PC-3 (cell line): ENCODE results near the gene C5. TPM values are rescaled to one million over a fixed set of nuclear protein-coding genes. Genes with fewer than 3 reads are reported as not detected.
"Not testable (repeated sequence)": the region's sequence is repeated elsewhere in the genome, so short reads cannot be mapped to it uniquely, and the experiment has no call there.

Experiments used
- ATAC-seq: fragments of 200-7000 bp; cut with Tn5 transposase; 2 replicates; pipeline ENCODE4 v1.9.1; 2020; ENCODE audit warnings: mild to moderate bottlenecking, moderate library complexity
- BruUV-seq: library from RNA; stranded (reverse); fragments of 400-500 nt; replicated peaks from 2 replicates; lab custom pipeline; 2021; lab: Mats Ljungman, UMichigan
- CTCF ChIA-PET: fragments of 300-600 bp; sonication (Branson Sonifier 250); formaldehyde crosslinking; loops from one replicate; lab custom pipeline; 2022; ENCODE audit warnings: antibody characterized with exemption; lab: Charles Lee
- POLR2A ChIA-PET: fragments of 300-600 bp; sonication (Branson Sonifier 250); formaldehyde crosslinking; loops from one replicate; lab custom pipeline; 2022; ENCODE audit warnings: antibody characterized with exemption; ENCODE audit not compliant: unreplicated experiment; lab: Charles Lee
- DNase-seq: peaks from one replicate; pipeline ENCODE4 v3.0.0-alpha.2; 2015
- H2AFZ ChIP-seq: fragments of 300-600 bp; sonication (generic); 2 replicates; pipeline ENCODE4 v1.6.0; 2016; ENCODE audit warnings: antibody characterized with exemption, low read length
- H3F3A ChIP-seq: fragments of 300-600 bp; sonication (generic); one replicate; pipeline ENCODE4 v1.6.0; 2017; ENCODE audit warnings: antibody characterized with exemption, low read length, control low read depth, mild to moderate bottlenecking; ENCODE audit not compliant: unreplicated experiment
- H3K27ac ChIP-seq: fragments of 300-600 bp; sonication (generic); 2 replicates; pipeline ENCODE4 v1.5.1; 2016; ENCODE audit warnings: mild to moderate bottlenecking, low read length
- H3K27me3 ChIP-seq: fragments of 300-600 bp; sonication (generic); 2 replicates; pipeline ENCODE4 v1.6.1; 2016; ENCODE audit warnings: low read length, mixed read lengths
- H3K36me3 ChIP-seq: fragments of 300-600 bp; sonication (generic); 2 replicates; pipeline ENCODE4 v1.6.1; 2016; ENCODE audit warnings: low read depth, mixed run types, low read length, mixed read lengths
- H3K4me1 ChIP-seq: fragments of 300-600 bp; sonication (generic); 2 replicates; pipeline ENCODE4 v1.5.1; 2016; ENCODE audit warnings: low read length; ENCODE audit not compliant: insufficient read depth
- H3K4me2 ChIP-seq: fragments of 300-600 bp; sonication (generic); 2 replicates; pipeline ENCODE4 v1.6.0; 2016; ENCODE audit warnings: low read length
- H3K4me3 ChIP-seq: fragments of 300-600 bp; sonication (generic); 2 replicates; pipeline ENCODE4 v1.5.1; 2016; ENCODE audit warnings: mild to moderate bottlenecking, low read length, mixed read lengths
- H3K79me2 ChIP-seq: fragments of 300-600 bp; sonication (generic); 2 replicates; pipeline ENCODE4 v1.6.1; 2017; ENCODE audit warnings: low read length, mixed read lengths
- H3K9ac ChIP-seq: fragments of 300-600 bp; sonication (generic); 2 replicates; pipeline ENCODE4 v1.6.0; 2016; ENCODE audit warnings: mild to moderate bottlenecking, low read length
- H3K9me2 ChIP-seq: fragments of 300-600 bp; sonication (generic); replicated peaks from 2 replicates; pipeline ENCODE4 v1.6.1; 2016; ENCODE audit warnings: mixed run types, low read length, mixed read lengths
- H3K9me3 ChIP-seq: fragments of 300-600 bp; sonication (generic); 2 replicates; pipeline ENCODE4 v1.6.1; 2016; ENCODE audit warnings: low read length, mixed read lengths
- H4K20me1 ChIP-seq: fragments of 300-600 bp; sonication (generic); 2 replicates; pipeline ENCODE4 v1.6.1; 2016; ENCODE audit warnings: low read length, mixed read lengths
- CTCF ChIP-seq: fragments of 300-600 bp; sonication (generic); conservative IDR thresholded peaks from 2 replicates; pipeline ENCODE4 v1.5.1; 2017; ENCODE audit warnings: antibody characterized with exemption, low read depth, mild to moderate bottlenecking, low read length
- EZH2 ChIP-seq: fragments of 300-600 bp; sonication (generic); IDR thresholded peaks from one replicate; pipeline ENCODE4 v1.6.1; 2017; ENCODE audit warnings: antibody characterized with exemption, mild to moderate bottlenecking, low read length; ENCODE audit not compliant: unreplicated experiment
- EZH2phosphoT487 ChIP-seq: fragments of 300-600 bp; sonication (generic); IDR thresholded peaks from 2 replicates; pipeline ENCODE4 v1.6.1; 2018; ENCODE audit warnings: mild to moderate bottlenecking, antibody characterized with exemption, low read length, borderline replicate concordance
- intact Hi-C: fragments of 100-400 bp; cut with micrococcal nuclease; formaldehyde crosslinking; loops from 2 replicates; pipeline ENCODE4 v1.9.0; 2023
- total RNA-seq: library from RNA; depleted of rRNA; stranded (reverse); fragments of >200 nt; gene quantifications from 2 replicates; pipeline ENCODE4 v1.2.3, GENCODE V29; 2014

C5 gene
- total RNA-seq, 1 experiment from 2014 or later = 2.9 TPM

GRCh38 chr9:120974181-120974580 is 75.9 kb downstream of the C5 start:
- Histone ChIP-seq H3K9me2 (no peaks in the 10 kb centered on the region), H3K79me2 (no peaks in the 10 kb centered on the region), H3K27ac (no peak overlapping the region), H3K4me1 (peaks cover 8% of the 10 kb centered on the region), H3K9ac (no peak overlapping the region), H4K20me1 (no peaks in the 10 kb centered on the region), H3K4me2 (no peak overlapping the region), H3K36me3 (no peaks in the 10 kb centered on the region), H3K27me3 (no peaks in the 10 kb centered on the region), H3K9me3 (no peaks in the 10 kb centered on the region), H3K4me3 (no peak overlapping the region), H3F3A (no peaks in the 10 kb centered on the region), H2AFZ (no peak overlapping the region)
- no peak for DNase-seq
- ChIA-PET POLR2A (no interaction called here), CTCF (no interaction called here)
- TF ChIP-seq EZH2phosphoT487 (no peak), CTCF (no peak), EZH2 (no peak)
- intact Hi-C loops = no loop called here
- ATAC-seq = no peak
- BruUV-seq = no TSS peak

- no peak overlapping the region for H3K27ac ChIP-seq
- POLR2A ChIA-PET = no interaction called here
- no peak overlapping the region for H3K4me3 ChIP-seq
- H3K4me1 ChIP-seq = peaks cover 8% of the 10 kb centered on the region
- H3K36me3 ChIP-seq = no peaks in the 10 kb centered on the region
- CTCF ChIA-PET = no interaction called here
- DNase-seq (no peak), ATAC-seq (no peak)
- H3F3A ChIP-seq = no peaks in the 10 kb centered on the region
- H3K9me2 ChIP-seq = no peaks in the 10 kb centered on the region
- BruUV-seq = no TSS peak
- H3K79me2 ChIP-seq = no peaks in the 10 kb centered on the region
- no peaks in the 10 kb centered on the region for H3K27me3 ChIP-seq
- H3K4me2 ChIP-seq = no peak overlapping the region
- H2AFZ ChIP-seq = no peak overlapping the region
- no peaks in the 10 kb centered on the region for H3K9me3 ChIP-seq
- H3K9ac ChIP-seq = no peak overlapping the region
- intact Hi-C loops = no loop called here
- H4K20me1 ChIP-seq = no peaks in the 10 kb centered on the region
- no peak for TF ChIP-seq CTCF
- no peak for TF ChIP-seq EZH2phosphoT487
- TF ChIP-seq EZH2 = no peak
These were observed 78.1 kb downstream of the C5 start for GRCh38 chr9:120971938-120972337.

DNA sequence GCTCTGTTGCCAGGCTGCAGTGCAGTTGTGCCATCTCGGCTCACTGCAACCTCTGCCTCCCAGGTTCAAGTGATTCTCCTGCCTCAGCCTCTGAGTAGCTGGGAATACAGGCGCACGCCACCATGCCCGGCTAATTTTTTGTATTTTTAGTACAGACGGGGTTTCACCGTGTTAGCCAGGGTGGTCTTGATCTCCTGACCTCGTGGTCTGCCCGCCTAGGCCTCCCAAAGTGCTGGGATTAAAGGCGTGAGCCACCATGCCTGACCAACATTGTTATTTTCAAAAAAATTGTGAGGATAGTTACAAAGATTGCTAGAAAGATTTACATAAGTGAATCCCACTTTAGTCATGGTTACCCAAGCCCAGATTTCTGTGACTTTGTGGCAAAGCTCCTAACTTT is 78.6 kb downstream of the C5 start:
- intact Hi-C loops = not testable (repeated sequence)

More for the DNA sequence above, 78.6 kb downstream of the C5 start:
- H3K9ac ChIP-seq, H2AFZ ChIP-seq, H3F3A ChIP-seq, H3K27me3 ChIP-seq, H3K36me3 ChIP-seq, H3K9me3 ChIP-seq, H3K4me1 ChIP-seq, BruUV-seq, H3K27ac ChIP-seq, POLR2A ChIA-PET, ATAC-seq, H4K20me1 ChIP-seq, H3K9me2 ChIP-seq, H3K4me3 ChIP-seq, H3K79me2 ChIP-seq, DNase-seq, CTCF ChIA-PET, H3K4me2 ChIP-seq: not testable (repeated sequence)
